Small intestine (tissue), 7 donors: ENCODE data around the gene UTP15. TPM values are rescaled to one million over a fixed set of nuclear protein-coding genes. Genes with fewer than 3 reads are reported as not detected.

ENCODE experiments used
- DNase-seq, 2 donors: peaks; one replicate each; pipeline versions ENCODE4 v3.0.0 to v3.0.0-alpha.2; 2013
- FAIRE-seq: peaks from 2 replicates; lab custom pipeline; 2012; peaks lifted over from hg19 to GRCh38; lab: Jason Lieb, UNC
- H3K27ac ChIP-seq, 3 donors: one replicate each; pipeline ENCODE4 v1.5.1; 2013; ENCODE audit warnings: low read length in 2 of 3, mild to moderate bottlenecking in 2 of 3, control low read depth in 1 of 3, inconsistent platforms in 1 of 3, low read depth in 1 of 3, moderate library complexity in 1 of 3
- H3K27me3 ChIP-seq, 3 donors: one replicate each; pipeline ENCODE4 v1.6.1; 2013; ENCODE audit warnings: low read length in 3 of 3, inconsistent platforms in 1 of 3; ENCODE audit not compliant: control insufficient read depth in 3 of 3, insufficient read depth in 3 of 3
- H3K36me3 ChIP-seq, 3 donors: one replicate each; pipeline ENCODE4 v1.6.1; 2013; ENCODE audit warnings: low read length in 3 of 3, inconsistent platforms in 1 of 3, low read depth in 1 of 3, mild to moderate bottlenecking in 1 of 3, moderate library complexity in 1 of 3; ENCODE audit not compliant: control insufficient read depth in 3 of 3, insufficient read depth in 2 of 3
- H3K4me1 ChIP-seq, 3 donors: one replicate each; pipeline ENCODE4 v1.6.1; 2013; ENCODE audit warnings: low read length in 2 of 3, inconsistent platforms in 1 of 3, low read depth in 1 of 3, mild to moderate bottlenecking in 1 of 3, moderate library complexity in 1 of 3; ENCODE audit not compliant: control insufficient read depth in 3 of 3, insufficient read depth in 2 of 3
- H3K4me3 ChIP-seq, 3 donors: one replicate each; pipeline ENCODE4 v1.5.1; 2013; ENCODE audit warnings: low read length in 3 of 3, control low read depth in 1 of 3, inconsistent platforms in 1 of 3, low read depth in 1 of 3, mild to moderate bottlenecking in 1 of 3, moderate library complexity in 1 of 3
- H3K9me3 ChIP-seq, 2 donors: one replicate each; pipeline ENCODE4 v1.6.1; 2013; ENCODE audit warnings: low read depth in 1 of 2, low read length in 1 of 2; ENCODE audit not compliant: control insufficient read depth in 2 of 2, insufficient read depth in 1 of 2
- WGBS, 3 donors: extraction: QIAGEN DNeasy Blood & Tissue Kit; methylation state at CpG; one replicate each; pipeline ENCODE4 v1.1.7; 2013; 5-methylcytosine and 5-hydroxymethylcytosine counted together
- polyA plus RNA-seq, 4 donors: library from polyadenylated mRNA; stranded (reverse) in 3 of 4; unstranded in 1 of 4; fragments of 200-250 nt in 3 of 4; fragments of 120-200 nt in 1 of 4; gene quantifications; one replicate each; pipeline versions ENCODE4 v1.2.1 to v1.2.3, GENCODE V29; 2013
- donor health status: healthy with polysubstance abuse.
- donor health status: control.
- donor health status: control.
- donor health status: Bipolar disorder and iron deficiency.
- donor health status: healthy.

The UTP15 gene
- polyA plus RNA-seq, 4 donors = 2.5 to 10.7 (median 4.5) TPM

- DNase-seq = no peak
- no peak overlapping the region for H3K27ac ChIP-seq
These were observed 57.5 kb downstream of the UTP15 start for GRCh38 chr5:73623060-73623459.

DNA sequence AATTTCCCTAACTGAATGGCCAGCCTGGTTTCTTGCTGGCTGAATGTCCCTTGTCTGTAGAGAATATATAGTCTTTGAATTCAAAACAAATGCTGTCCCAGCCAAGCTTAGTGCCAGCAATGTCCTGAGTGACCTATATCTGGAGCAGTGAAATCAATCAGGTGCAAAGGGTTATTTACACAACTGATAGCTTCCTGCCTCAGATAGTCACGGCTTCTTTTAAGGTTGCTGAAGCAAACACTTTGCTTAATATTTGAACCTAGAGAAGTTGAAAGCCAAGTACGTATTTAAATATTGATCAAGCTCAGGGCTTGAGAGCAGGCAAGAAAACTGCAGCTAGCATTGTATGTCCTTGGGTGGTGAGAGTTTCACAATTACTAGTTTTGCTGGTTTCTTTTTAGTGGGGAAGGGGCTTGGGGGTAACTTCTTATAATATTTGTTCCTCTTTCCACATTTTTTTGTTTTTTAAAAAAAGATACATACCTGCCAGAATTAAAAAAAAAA, 58.4 kb downstream of the UTP15 start:
- no peak for FAIRE-seq

More at GRCh38 chr5:73623060-73623459, 57.5 kb downstream of the UTP15 start:
- Histone ChIP-seq H3K9me3 (no peaks in the 10 kb centered on the region), H3K4me3 (no peak overlapping the region), H3K36me3 (no peaks in the 10 kb centered on the region), H3K4me1 (peaks cover 0 to 8% (median 5%) of the 10 kb centered on the region in 3 donors), H3K27me3 (peaks cover 0 to 4% (median 2%) of the 10 kb centered on the region in 3 donors)
- no peak for FAIRE-seq
- 77 to 88% (median 83%) methylated on average over 2 of the region's 2 CpGs for WGBS, 3 donors

DNA sequence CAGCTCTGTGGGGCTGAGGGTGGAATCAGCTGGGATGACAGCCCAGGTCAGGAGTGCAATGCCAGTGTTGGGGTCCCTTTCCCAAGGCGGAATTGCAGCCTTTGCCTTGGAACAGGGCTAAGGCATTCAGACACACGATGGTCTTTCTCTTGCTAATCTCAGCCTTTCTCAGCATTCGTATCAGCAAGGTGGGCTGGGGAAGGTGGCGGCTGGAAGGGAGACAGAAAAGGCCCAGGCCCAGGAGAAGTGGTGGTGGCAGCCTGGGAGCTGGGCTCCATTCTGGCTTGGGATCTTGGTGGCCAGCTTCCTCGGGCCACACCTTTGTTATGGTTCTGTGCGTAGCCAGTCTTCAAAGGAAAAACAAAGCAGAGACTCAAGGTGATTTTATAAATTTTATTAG, 59.3 kb downstream of the UTP15 start:
- WGBS, 3 donors = 60 to 86% (median 73%) methylated on average over 6 of the region's 6 CpGs
- Histone ChIP-seq H3K27ac (no peak overlapping the region), H3K4me1 (peaks cover 0 to 7% (median 5%) of the 10 kb centered on the region in 3 donors), H3K36me3 (no peaks in the 10 kb centered on the region), H3K4me3 (no peak overlapping the region), H3K27me3 (peaks cover 0 to 5% (median 4%) of the 10 kb centered on the region in 3 donors), H3K9me3 (no peaks in the 10 kb centered on the region)
- DNase-seq (no peak), FAIRE-seq (no peak)

More for the DNA sequence above, 58.4 kb downstream of the UTP15 start:
- DNase-seq = peak in 1 of 2 donors; percentile 75
- peaks cover 0 to 7% (median 5%) of the 10 kb centered on the region in 3 donors for H3K4me1 ChIP-seq
- no peaks in the 10 kb centered on the region for H3K9me3 ChIP-seq
- H3K27me3 ChIP-seq = peaks cover 0 to 4% (median 3%) of the 10 kb centered on the region in 3 donors
- no peaks in the 10 kb centered on the region for H3K36me3 ChIP-seq
- H3K27ac ChIP-seq = peak overlapping the region in 1 of 3 donors; percentile 16
- WGBS, 3 donors = 10 to 49% (median 25%) methylated on average over 2 of the region's 2 CpGs
- H3K4me3 ChIP-seq = no peak overlapping the region

DNA sequence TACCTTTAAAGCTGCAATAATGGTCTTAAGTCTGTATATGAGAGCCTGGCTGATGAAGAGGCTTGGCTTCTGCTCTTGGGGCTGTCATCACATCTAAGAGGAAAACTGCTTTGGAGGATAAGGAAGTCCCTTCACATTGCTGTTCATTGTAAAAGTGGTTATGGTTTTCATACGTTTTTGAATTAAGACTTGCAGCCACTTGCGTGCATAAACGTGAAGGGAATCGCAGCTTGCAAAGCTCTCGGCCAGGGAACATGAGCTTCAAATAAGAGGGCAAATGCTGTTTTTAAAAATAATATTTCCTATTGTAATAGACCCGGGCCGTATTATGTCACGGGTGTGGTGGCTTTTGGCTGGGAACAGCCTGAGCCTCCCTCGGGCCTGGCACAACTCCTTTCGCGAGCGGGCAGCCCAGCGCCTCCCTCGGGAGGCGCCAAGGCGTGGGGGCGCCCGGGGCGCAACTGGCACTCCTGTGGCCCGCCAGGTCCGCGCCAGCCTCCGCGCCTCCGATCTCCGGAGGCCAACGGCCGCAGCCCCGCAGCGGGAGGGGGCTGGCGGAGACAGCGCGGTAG, 59.9 kb downstream of the UTP15 start:
- H3K27me3 ChIP-seq = peaks cover 0 to 5% (median 4%) of the 10 kb centered on the region in 3 donors
- DNase-seq = no peak
- H3K4me1 ChIP-seq = peaks cover 0 to 11% (median 5%) of the 10 kb centered on the region in 3 donors
- H3K36me3 ChIP-seq = no peaks in the 10 kb centered on the region
- H3K4me3 ChIP-seq = peak overlapping the region; percentile 13 to 52 (median 24)
- WGBS, 3 donors = 3 to 5% (median 5%) methylated on average over 33 of the region's 33 CpGs
- H3K9me3 ChIP-seq = no peaks in the 10 kb centered on the region
- peak overlapping the region in 1 of 3 donors; percentile 3 for H3K27ac ChIP-seq
- FAIRE-seq = no peak

- 0 to 3% (median 2%) methylated on average over 50 to 92 of the region's 92 CpGs for WGBS, 3 donors
- Histone ChIP-seq H3K4me3 (peak within 1 kb of the TSS; percentile 24 to 52 (median 46)), H3K27me3 (peaks cover 0 to 5% (median 4%) of the 10 kb centered on the region in 3 donors), H3K27ac (peak within 1 kb of the TSS in 2 of 3 donors; percentile 3 to 37), H3K9me3 (no peaks in the 10 kb centered on the region), H3K36me3 (no peaks in the 10 kb centered on the region), H3K4me1 (peaks cover 0 to 16% (median 5%) of the 10 kb centered on the region in 3 donors)
- FAIRE-seq (no peak), DNase-seq (peak; percentile 66 to 73)
These were observed 60.6 kb downstream of the UTP15 start, which contains the start of gene ARHGEF28 for GRCh38 chr5:73625944-73626811. ARHGEF28 (plus strand) TSS chr5:73626196; CDS start chr5:73684852, 58,656 bp downstream.

- H3K27ac ChIP-seq = no peak overlapping the region
- no peak for FAIRE-seq
- H3K4me1 ChIP-seq = peaks cover 0 to 20% (median 5%) of the 10 kb centered on the region in 3 donors
- H3K9me3 ChIP-seq = no peaks in the 10 kb centered on the region
- peak overlapping the region in 1 of 3 donors; percentile 46 for H3K4me3 ChIP-seq
- peaks cover 0 to 5% (median 4%) of the 10 kb centered on the region in 3 donors for H3K27me3 ChIP-seq
- H3K36me3 ChIP-seq = no peaks in the 10 kb centered on the region
- DNase-seq = no peak
- WGBS, 3 donors = 60 to 80% (median 67%) methylated on average over 14 of the region's 14 CpGs
These were observed 61.3 kb downstream of the UTP15 start for GRCh38 chr5:73626814-73627313.

DNA sequence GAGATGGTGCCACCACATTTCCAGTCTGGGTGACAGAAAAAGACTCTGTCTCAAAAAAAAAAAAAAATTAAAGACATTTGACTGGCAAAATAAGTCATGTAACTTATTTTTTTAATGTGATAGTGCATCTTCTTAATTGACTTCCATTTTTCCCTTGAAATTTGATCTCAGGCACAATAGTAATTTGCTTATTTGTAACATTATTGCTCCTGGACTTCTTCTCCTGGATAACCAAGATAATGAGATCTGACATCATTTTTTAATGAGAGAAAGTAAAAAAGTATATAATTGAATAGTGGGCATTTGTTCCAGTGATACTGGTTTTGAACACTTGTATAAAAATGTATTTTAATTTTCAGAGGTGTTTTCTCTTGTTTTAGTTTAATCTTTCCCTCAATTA, 63.9 kb downstream of the UTP15 start:
- Histone ChIP-seq H3K4me1 (peaks cover 0 to 13% (median 2%) of the 10 kb centered on the region in 3 donors), H3K27me3 (peaks cover 0 to 5% (median 4%) of the 10 kb centered on the region in 3 donors), H3K27ac (no peak overlapping the region), H3K9me3 (no peaks in the 10 kb centered on the region), H3K36me3 (no peaks in the 10 kb centered on the region), H3K4me3 (no peak overlapping the region)
- FAIRE-seq = no peak
- no peak for DNase-seq

- peaks cover 0 to 4% (median 3%) of the 10 kb centered on the region in 3 donors for H3K27me3 ChIP-seq
- no peak overlapping the region for H3K27ac ChIP-seq
- DNase-seq (peak; percentile 55 to 57), FAIRE-seq (no peak)
- no peaks in the 10 kb centered on the region for H3K9me3 ChIP-seq
- H3K36me3 ChIP-seq = no peaks in the 10 kb centered on the region
- peaks cover 0 to 13% (median 0%) of the 10 kb centered on the region in 3 donors for H3K4me1 ChIP-seq
- no peak overlapping the region for H3K4me3 ChIP-seq
These were observed 65.2 kb downstream of the UTP15 start for GRCh38 chr5:73630765-73631164.
